Measurements from ENCODE around the gene LRRC4.
A peak's percentile ranks its signal among the peaks of the same experiment; 100 is the strongest.

LRRC4 gene

DNA sequence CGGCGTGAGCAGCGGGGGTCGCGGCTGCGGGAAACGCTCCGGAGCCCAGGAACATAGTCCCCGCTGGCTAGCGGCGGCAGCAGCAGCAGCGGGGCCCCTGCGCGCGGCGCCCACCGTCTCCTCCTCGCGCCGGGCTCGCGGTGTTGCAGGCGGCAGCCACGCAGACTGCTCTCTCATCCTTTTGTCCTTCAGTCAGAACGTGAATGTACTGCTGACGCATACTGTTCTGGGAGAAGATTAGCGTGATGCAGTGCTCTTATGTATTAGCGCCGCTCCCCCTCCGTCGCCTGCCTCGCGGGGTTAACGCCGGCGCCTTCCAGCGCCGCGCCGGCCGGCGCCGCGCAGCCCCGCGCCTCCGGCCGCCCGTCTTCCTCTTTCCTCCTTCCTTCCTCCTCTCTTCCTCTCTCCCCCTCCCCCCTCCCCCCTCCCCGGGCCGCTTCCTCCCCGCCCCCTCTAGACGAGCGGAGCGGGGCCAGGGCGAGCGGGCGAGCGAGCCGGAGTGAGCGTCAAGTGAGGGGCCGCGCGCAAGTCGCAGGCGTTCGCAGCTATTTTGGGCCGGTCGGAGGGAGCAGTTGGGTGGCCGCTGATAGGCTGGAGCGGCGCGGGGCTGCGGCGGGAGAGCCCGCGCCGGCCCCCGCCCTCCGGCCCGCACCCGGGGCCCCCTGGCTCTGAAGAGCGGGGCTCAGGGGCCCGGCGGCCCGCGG is 816 bp upstream of the LRRC4 start:
- peak; percentile 9 for DNase-seq (ENCODE audit: low read depth)

DNA sequence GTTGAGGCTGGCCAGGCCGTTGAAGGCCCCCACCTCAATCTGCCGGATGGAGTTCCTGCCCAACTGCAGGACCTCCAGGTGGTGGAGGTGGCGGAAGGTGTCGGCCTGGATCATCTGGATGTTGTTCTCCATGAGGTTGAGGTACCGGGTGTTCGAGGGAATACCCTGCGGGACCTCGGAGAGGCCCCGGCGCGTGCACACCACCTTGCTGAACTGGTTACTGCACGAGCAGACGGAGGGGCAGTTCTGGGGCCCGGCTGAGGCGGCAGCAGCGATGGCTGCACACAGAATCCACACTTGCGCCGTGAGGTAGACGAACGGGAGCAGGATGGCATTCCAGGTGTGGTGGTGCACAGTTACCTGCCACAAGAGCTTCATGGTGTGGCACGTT is 979 bp downstream of the LRRC4 start:
- DNase-seq (ENCODE audit: low read depth), result no peak

DNA sequence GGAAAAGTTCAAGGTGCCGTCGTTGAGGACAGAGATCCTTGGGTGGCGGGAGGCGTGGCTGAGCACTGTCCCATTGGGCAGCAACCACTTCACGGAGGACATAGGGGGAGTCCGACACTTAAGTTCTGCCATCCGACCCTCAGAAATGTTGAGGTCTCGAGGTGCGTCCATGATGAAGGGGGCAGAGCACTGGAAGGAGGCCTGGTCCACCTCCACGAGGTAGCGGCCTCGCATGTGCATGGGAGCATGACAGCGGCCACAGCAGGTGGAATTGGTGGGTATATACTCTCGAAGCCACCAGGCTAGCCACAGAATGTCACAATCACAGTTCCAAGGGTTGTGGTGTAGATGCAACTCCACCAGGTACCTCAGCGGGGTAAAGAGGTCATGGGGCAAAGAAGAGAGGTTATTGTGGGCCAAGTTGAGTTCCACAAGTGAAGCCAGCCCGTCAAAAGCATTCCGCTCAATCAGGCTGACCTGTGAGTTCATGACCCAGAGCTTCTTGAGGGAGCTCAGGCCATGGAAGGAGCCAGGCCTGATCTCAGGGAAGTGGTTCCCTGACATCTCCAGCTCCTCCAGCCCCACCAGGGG is 1.7 kb downstream of the LRRC4 start:
- DNase-seq (ENCODE audit: low read depth), result no peak

DNA sequence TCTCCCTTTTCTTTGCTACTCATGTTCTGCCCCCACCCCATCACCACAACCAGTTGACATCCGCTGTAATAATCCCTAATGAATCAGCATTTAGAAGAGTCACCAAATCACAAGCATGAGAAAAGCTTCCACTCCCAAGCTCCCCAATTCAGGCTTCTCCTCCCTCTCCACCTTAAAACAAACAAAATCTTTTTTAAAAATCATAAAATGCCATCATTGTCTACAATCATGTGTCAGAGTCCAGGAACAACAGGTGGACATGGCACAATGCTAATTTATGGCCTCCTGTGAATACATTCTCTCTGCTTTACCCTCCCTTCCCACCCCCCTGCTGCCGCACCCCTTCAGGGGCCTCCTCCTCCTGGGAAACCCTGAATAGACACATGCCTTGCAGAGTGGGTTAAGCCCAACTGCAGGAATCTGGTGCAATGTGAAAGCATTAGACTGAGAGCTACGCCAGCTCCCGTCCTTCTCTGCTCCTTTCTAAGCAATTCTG is 3.7 kb downstream of the LRRC4 start:
- no peak for DNase-seq (ENCODE audit: low read depth)

DNA sequence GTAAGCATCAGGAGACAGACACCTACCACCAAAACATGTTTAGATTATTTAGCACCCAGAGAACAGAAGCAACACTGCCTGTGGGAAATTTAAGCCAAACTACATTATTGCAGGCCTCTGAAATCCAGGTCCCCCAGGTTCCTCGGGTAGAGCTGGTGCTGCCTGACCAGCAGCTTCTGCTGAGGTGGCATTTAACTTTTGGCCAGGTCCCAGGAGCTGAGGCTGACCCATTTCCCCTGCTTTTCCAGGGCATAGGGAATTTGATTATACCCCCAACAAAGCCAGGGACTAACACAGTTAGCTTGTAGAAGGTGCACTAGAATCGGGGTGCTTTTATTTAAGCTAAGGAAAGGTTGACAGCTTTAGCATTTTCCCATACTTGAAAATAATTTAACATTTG is 4.7 kb downstream of the LRRC4 start:
- DNase-seq (ENCODE audit: low read depth), result no peak

DNA sequence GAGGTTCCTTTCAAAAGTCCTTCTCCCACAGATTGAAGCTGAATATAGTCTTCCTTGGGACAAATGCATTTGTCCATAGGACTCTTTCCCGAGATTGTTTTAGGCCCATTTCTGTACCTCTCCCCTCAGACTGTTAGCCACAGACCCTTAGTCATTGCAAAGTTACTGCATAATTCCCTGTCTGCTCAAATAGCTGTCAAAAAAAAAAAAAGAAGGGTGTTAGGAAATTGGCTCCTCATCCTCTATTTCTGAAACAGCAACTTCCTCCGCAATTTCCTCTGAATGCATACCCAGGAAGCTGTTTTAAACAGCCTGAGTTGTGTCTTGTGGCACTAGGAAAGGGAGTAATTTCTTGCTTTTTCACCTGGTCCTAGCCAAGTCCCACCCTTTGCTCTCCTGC is 5.4 kb downstream of the LRRC4 start:
- DNase-seq (ENCODE audit: low read depth), result no peak

DNA sequence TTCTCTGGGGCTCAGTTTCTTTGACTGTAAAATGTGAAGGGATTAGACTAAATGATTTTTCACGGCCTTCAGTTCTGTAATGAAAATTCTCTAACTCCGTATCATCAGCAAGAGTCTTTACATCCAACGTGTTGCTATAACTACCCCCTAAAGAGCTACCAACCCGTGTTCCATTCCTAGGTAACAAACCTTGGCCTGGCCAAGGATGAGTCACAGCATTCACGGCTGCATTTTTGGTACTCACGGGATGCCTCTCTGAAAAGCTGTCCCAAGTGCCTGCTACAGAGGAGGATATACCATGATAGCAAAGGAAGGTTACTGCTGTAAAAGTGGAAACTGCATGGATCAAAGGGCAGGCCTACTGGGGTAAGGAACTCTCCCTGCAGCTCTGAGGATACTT is 5.9 kb downstream of the LRRC4 start:
- no peak for DNase-seq (ENCODE audit: low read depth)

DNA sequence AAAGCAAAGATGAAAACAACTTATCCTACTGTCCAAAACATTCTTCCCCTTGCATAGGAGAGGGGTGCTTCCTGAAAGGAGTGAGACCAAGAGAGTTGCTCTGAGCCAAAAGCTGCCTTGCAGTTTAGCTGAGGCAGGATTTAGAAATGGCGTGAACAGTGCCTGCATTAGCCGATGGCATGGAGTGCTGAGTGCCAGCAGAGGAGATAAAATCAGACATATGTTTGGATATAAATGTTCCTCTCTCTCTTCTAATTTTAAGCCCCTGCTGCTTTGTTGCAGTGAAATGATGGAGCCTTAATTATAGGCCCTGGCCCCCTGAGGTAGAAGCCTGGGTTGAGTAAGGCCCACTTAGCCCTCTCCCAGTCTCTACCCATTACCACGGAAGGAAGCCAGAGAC is 7.1 kb downstream of the LRRC4 start:
- no peak for DNase-seq (ENCODE audit: low read depth)

DNA sequence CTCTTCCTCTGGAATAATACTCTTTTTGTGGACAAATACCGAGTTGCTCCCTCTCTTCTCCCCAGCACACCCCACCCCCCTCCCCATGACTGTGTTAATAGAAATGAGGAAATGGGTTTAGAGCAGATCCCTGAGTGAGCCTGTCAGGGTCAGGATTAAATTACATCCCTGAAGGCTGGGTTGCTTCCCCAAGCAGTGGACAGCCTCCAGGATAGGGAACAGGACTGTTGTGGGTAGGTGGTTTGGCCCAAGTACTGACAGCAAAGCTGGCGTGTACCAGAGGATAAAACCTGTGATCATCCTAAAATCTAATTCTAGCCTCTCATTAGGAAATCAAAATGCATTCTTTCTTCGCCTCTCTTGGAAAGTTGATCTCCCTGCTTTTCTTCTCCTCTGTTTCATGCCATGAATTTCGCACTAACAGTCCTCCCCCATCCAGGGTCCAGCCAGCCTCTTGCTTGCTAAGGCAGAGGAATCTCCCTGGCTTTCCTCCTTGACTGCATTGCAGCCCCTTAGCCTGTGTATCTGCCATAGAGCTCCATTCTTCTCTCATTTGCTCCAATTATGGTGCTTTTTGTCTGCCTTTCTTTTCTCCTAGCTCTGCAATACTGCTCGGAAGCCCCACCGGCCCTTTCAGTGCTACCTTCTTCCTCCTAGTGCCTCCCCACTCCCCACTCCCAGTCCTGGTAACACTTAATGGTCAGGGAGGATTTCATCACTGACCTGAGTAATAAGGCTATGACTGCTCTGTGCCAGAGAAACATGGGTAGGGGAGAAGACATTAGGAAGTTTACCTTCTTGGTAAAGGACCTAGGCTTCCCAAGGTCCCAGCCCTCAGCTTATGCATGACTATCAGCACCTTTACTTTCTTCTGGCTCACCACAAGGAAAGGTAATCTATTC is 8.4 kb downstream of the LRRC4 start:
- DNase-seq (ENCODE audit: low read depth), result no peak

DNA sequence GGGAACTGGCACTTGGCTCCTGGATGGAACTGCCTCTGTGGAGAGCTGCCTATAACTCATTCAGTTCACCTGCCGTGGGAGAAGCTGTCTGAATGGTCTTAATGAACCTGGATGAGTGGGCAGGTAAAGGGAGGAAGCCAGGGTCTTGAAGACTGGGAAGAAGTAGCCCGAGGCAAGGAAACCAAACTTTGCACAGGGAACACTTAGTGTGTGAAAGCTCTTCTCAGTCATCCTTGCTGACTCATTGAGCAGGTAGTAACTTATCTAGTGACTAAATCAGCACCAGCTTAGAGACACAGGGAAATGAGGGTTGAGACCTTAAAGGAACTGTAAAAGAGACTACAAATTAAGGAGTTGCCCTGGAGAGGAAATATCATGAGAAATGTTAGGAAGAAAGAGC is 9.9 kb downstream of the LRRC4 start:
- no peak for DNase-seq (ENCODE audit: low read depth)

DNA sequence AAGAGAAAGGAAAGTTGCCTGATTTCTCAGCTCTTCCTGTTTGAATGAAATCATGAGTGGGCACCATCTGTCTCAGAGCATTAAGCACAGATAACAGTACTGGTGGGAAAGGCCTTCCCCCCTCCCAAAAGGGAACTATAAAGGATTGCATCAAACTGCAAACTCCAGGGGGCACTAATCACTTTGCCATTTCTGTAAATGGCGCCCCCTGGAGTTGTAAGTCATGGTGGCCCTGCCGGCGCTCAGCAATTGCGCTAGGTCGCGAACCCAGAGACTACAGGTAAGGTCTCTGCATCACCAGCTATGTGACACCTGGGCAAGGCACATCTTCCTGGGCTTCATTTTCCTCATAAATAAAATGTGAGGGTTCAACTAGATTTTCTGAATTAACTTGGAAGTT is 11.1 kb downstream of the LRRC4 start:
- DNase-seq (ENCODE audit: low read depth), result no peak

DNA sequence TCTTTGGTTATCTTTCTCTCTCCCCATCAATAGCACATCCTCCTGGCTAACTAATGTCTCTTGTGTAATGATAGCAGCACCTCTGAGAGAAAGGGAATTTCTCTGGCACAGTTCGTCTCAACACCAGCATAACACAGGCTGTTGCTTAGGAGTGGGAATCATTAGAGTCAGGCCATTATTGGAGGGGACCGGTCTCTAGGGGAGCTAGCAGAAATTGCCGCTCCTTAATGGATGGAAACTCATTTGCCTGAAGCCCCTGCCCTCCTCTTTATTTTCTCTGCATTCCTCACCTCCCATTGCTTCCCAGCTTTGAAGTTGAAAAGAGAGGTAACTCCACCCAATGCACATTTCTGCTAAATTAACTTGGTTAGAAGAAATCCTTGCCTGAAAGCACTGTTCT is 11.9 kb downstream of the LRRC4 start:
- DNase-seq (ENCODE audit: low read depth), result no peak

DNA sequence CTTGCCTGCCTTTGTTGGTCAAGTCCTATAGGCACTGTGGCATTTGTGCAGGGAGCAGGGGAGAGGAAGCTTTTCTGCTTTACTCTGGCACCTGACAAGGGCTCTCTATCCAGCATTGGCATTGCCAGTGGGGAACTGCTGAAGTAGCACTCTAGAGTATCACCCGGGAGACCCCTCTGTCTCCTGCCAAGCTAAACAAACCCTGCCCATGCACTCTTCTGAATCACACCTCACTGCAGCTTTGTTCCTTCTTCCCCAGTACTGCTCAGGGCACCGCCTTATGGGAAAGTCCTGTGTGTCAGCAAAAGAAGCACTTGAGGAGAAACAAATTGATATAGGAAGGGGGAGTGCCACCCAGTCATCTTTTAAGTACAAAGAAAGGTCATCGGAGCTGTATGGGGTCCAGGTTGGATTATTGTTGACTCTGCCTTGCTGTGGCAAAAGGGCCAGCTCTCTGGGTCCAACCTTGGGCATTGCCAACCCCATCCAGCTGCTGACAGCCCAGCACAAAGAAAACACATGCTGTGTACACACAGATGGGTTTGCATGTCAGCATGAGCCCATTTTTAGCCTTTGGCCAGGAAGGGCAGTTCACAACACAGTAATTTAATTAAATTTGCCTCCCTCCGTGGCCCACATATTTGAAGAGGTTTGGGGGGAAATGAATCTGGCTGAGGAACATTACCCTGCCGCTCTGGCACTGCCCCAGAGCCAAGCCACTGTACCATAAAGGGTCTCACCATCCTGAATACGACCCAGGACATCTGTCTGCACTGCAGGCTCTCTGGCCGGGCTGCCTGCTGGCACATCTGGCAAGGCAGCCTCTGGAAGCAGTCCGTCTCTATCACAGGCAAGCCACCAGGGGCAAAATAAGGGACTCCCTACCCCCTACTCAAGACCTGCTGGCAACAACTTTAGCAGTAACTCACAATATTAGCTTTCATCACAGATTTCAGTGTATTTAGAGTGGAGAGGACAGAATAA is 13.1 kb downstream of the LRRC4 start:
- no peak for DNase-seq (ENCODE audit: low read depth)

DNA sequence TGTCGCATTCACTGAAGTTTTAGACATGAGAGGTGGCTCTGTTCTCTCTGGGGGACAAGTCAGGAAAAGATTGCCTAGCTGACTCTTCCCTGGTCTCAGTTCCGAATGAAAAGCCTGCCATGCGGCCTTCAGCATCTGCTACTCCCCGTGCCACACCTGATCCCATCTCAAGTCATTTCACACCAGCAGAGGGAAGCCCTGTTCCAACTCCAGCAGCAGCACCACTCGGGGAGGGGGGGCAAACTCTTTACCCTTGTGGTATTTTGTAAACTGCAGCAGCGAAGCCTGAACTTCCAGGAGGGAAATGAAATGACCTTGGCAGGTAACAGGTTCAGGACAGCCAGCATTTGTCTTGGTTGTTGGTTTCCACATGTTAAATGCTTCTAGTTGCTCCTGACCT is 13.8 kb downstream of the LRRC4 start:
- DNase-seq (ENCODE audit: low read depth), result no peak

DNA sequence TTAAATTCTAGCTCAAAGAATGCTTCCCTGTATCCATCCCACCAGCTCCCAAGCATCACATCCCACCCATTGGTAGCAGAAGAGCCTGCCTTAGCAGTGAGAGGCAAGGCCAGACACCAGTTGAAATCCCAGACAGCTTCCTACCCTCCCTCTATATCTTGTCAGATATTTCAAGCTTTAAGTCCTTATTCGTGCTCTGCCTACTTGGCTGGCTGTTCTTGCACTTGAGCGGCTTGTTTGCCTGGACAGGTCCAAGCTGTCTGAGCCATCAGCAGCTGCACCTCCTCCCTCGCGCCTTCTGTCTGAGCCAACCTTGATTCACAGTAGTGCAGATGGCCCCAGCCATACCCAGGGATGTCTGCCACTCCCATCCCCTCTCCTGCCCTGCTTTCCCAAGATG is 16.4 kb downstream of the LRRC4 start:
- DNase-seq (ENCODE audit: low read depth), result no peak

DNA sequence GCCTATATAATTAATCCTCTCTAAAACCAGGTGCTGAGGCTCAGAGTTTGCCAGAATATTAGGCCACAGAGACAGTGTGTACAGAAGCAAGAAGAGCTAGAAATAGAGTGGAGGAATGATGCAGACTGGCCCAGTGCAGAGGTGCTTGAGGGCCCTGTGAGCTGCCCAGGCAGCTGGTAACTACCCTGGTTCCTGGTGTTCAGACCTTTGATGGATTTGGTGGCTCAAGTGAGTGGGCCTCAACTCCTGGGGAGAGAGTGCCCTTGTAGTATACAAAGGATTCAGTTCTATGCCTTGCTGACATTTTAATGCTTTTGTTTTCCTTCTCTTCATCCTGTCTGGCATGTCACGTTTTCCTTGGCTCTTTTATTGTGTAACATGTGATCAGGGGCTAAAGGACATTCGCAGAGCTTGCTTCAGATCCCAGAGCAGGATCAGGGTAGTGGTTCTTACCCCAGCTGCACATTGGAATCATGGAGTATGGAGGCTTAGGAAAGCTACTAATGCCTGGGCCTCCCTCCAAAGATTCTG is 20.0 kb downstream of the LRRC4 start:
- DNase-seq (ENCODE audit: low read depth), result no peak

DNA sequence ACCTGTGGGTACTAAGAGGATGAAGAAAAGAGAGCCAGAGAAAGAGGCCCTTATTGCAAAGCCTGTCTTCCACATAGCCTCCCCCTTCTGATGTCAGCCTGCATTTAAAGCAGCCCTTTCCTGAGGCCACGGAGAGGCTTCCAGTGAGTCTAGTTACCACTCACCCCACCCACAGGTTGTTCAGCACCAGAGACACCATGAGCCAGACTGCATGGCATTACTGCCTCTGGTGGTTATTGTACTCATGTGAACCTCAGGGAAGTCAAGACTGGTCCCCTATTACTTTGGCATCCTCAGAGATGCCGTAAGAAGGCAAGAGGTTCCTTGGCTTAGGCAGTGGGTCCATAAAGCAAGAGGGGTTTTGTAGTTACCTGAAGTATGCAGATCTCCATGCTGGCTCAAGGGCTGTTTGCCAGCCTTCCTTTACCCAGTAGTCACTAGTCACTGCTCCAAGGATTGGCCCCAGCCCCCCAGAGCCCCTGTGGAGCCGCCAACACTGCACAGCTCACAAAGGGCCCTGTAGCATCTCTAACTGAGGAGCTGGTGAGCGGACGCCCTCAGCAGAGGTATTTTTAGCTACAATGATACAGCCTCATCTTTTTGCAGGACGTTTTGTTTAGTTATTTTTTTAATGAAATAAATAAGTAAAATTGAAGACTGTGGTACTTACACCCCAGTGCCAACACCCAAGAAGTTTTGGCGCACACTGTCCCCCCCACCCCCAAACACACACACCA is 20.7 kb downstream of the LRRC4 start:
- DNase-seq (ENCODE audit: low read depth), result no peak

DNA sequence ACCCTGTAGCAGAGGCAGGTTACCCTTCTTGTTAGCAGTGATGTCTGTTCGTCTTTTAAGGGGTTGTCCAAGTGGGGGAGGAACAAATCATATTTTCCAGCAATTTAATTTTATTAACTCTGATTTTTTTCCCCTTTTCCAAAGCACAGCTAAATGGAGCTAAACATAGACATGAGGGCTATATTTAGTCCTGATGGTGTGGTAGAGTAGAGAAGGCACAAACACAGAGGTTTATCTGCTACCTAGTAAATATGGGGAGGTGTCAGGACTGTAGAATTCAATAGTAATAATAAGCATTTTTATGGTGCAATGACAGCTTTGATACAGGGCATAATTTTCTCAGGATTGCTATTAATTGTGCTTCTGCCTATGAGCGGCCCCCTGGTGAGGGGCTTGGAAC is 22.5 kb downstream of the LRRC4 start:
- no peak for DNase-seq (ENCODE audit: low read depth)

DNA sequence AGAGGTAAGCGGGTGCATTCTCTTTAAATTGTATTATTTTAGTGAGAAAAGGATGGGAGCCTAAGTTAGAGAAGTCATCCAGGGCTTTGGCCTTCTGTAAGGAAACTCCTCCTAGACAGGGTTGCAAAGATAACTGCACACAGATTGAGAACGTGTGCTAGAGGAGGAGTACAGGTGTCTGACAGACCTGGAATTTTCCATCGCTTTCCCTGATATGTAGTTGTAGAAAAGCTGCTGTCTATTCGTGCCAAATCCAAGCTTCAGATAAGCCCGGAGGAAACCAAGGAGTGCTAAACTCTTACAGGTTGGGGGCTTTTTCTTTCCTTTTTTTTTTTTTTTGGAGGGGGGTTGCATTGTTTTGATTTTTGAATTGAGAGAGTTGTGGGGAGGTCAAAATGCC is 23.1 kb downstream of the LRRC4 start:
- DNase-seq (ENCODE audit: low read depth), result no peak

DNA sequence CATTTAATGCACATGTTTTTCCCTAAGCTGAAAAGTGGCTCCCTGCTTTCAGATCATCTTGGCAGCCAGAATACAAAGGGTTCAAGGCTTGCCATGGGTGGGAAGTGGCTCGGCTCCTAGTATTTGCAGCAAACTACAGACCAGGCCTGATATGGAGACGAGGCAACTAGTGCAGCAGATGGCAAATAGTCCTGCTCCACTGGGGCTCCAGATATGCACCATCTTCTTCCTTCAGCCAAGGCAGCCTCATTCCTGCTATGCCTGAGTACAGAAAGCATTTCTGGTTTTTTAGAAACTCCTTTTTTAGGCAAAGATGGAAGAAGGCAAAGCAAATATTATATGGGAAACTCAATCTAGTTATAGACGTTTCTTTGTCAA is 23.9 kb downstream of the LRRC4 start:
- no peak for DNase-seq (ENCODE audit: low read depth)

Data from stimulated activated CD8-positive, alpha-beta memory T cell treated with anti-CD3 and anti-CD28 coated beads, Interleukin-15, amount 100 ng/mL, for 1 hour (primary cell).